ENCODE data around the gene TBX21. TPM values are rescaled to one million over a fixed set of nuclear protein-coding genes. Genes with fewer than 3 reads are reported as not detected.

The TBX21 gene
- 0.23 TPM for total RNA-seq

GRCh38 chr17:47733047-47733673 lies at the start of gene TBX21:
Gene TBX21, plus strand, starts transcription at chr17:47733236. Its CDS starts 219 bp downstream, at chr17:47733455.

GRCh38 chr17:47693731-47694580 lies 39.1 kb upstream of the TBX21 start, which contains the start of gene TBKBP1:
Gene TBKBP1, plus strand, starts transcription at chr17:47694161. Its CDS starts 1,952 bp downstream, at chr17:47696113.

Other genes starting within 250 kb of the TBX21 start
- gene NPEPPS, start 202.1 kb upstream of the TBX21 start, total RNA-seq, result 191 TPM
- 159 TPM for gene KPNB1, start 83.3 kb upstream of the TBX21 start, total RNA-seq
- 15.2 TPM for gene TBKBP1, start 39.1 kb upstream of the TBX21 start, total RNA-seq
- 6.7 TPM for gene OSBPL7, start 88.6 kb downstream of the TBX21 start, total RNA-seq
- 12.5 TPM for gene MRPL10, start 98.3 kb downstream of the TBX21 start, total RNA-seq
- gene LRRC46, start 98.4 kb downstream of the TBX21 start, total RNA-seq, result 1.6 TPM
- 20.5 TPM for gene SCRN2, start 108.0 kb downstream of the TBX21 start, total RNA-seq
- gene SP6, start 117.9 kb downstream of the TBX21 start, total RNA-seq, result 0.23 TPM
- gene SP2, start 163.0 kb downstream of the TBX21 start, total RNA-seq, result 0.46 TPM
- 18.7 TPM for gene PNPO, start 208.3 kb downstream of the TBX21 start, total RNA-seq
- not detected for gene PRR15L, start 224.6 kb downstream of the TBX21 start, total RNA-seq
- gene CDK5RAP3, start 237.9 kb downstream of the TBX21 start, total RNA-seq, result 58.4 TPM